BLaER1 treated with 17β-estradiol and CSF1 and Interleukin-3, amounts not matched to agents 10 nM and 100 nM (cell line): ENCODE results near the gene KIT.

Experiments
- H3K27ac ChIP-seq, 11 experiments: shearing (Covaris generic); formaldehyde crosslinking; 2 replicates each; pipeline ENCODE4 v1.8.1; 2022
- H3K27me3 ChIP-seq, 11 experiments: shearing (Covaris generic); formaldehyde crosslinking; 2 replicates each; pipeline ENCODE4 v1.8.1; 2022
- H3K36me3 ChIP-seq, 11 experiments: shearing (Covaris generic); formaldehyde crosslinking; 2 replicates each; pipeline ENCODE4 v1.8.1; 2022
- H3K4me1 ChIP-seq, 10 experiments: shearing (Covaris generic); formaldehyde crosslinking; 2 replicates each; pipeline ENCODE4 v1.8.1; 2022
- H3K4me2 ChIP-seq, 11 experiments: shearing (Covaris generic); formaldehyde crosslinking; 2 replicates each; pipeline ENCODE4 v1.8.1; 2022
- H3K4me3 ChIP-seq, 10 experiments: shearing (Covaris generic); formaldehyde crosslinking; 2 replicates each; pipeline ENCODE4 v1.8.1; 2022
- H3K9ac ChIP-seq, 11 experiments: shearing (Covaris generic); formaldehyde crosslinking; 2 replicates each; pipeline ENCODE4 v1.8.1; 2022
- H3K9me3 ChIP-seq, 11 experiments: shearing (Covaris generic); formaldehyde crosslinking; replicated peaks in 1 of 11; 2 replicates each; pipeline ENCODE4 v1.8.1; 2022
- H4K20me1 ChIP-seq, 11 experiments: shearing (Covaris generic); formaldehyde crosslinking; 2 replicates each; pipeline ENCODE4 v1.8.1; 2022
- Cebpa-rat ChIP-seq, 11 experiments: shearing (Covaris generic); IDR thresholded peaks; 2 replicates each; pipeline ENCODE4 v1.8.1; 2022

Gene KIT

GRCh38 chr4:54767376-54767775 is 109.6 kb downstream of the KIT start:
- no peak for TF ChIP-seq Cebpa-rat (IDR thresholded peaks at IDR 0.05)
- no peaks in the 10 kb centered on the region for H4K20me1 ChIP-seq
- H3K4me3 ChIP-seq = no peak overlapping the region
- H3K36me3 ChIP-seq = no peaks in the 10 kb centered on the region
- peaks cover 11 to 30% (median 24%) of the 10 kb centered on the region in 11 experiments; a peak in 20 of 22 replicates for H3K9me3 ChIP-seq
- H3K4me1 ChIP-seq = peaks cover 0 to 6% (median 1%) of the 10 kb centered on the region in 10 experiments; a peak in 3 of 20 replicates
- no peaks in the 10 kb centered on the region for H3K27me3 ChIP-seq
- no peak overlapping the region for H3K27ac ChIP-seq
- H3K4me2 ChIP-seq = no peak overlapping the region
- no peak overlapping the region for H3K9ac ChIP-seq

GRCh38 chr4:54773022-54773421 is 115.3 kb downstream of the KIT start:
- Histone ChIP-seq H4K20me1 (no peaks in the 10 kb centered on the region), H3K27me3 (no peaks in the 10 kb centered on the region), H3K27ac (no peak overlapping the region), H3K9ac (no peak overlapping the region), H3K4me1 (no peaks in the 10 kb centered on the region), H3K36me3 (no peaks in the 10 kb centered on the region), H3K4me3 (no peak overlapping the region), H3K9me3 (peaks cover 0 to 11% (median 9%) of the 10 kb centered on the region in 11 experiments; a peak in 8 of 22 replicates), H3K4me2 (no peak overlapping the region)
- TF ChIP-seq Cebpa-rat (IDR thresholded peaks at IDR 0.05) = peak in 8 of 11 experiments; percentile 38 to 94 (median 77); a peak in 13 of 22 replicates

GRCh38 chr4:54779036-54779435 is 121.3 kb downstream of the KIT start:
- H3K36me3 ChIP-seq = no peaks in the 10 kb centered on the region
- H3K27me3 ChIP-seq = no peaks in the 10 kb centered on the region
- no peaks in the 10 kb centered on the region for H3K9me3 ChIP-seq
- H3K4me1 ChIP-seq = peaks cover 0 to 17% (median 11%) of the 10 kb centered on the region in 10 experiments; a peak in 14 of 20 replicates
- H3K4me2 ChIP-seq = no peak overlapping the region
- no peak overlapping the region for H3K4me3 ChIP-seq
- no peak for TF ChIP-seq Cebpa-rat (IDR thresholded peaks at IDR 0.05)
- H3K9ac ChIP-seq = no peak overlapping the region
- H4K20me1 ChIP-seq = no peaks in the 10 kb centered on the region
- H3K27ac ChIP-seq = no peak overlapping the region

GRCh38 chr4:54779476-54780148 is 121.9 kb downstream of the KIT start:
- Histone ChIP-seq H3K4me3 (no peak overlapping the region), H3K9ac (no peak overlapping the region), H4K20me1 (no peaks in the 10 kb centered on the region), H3K9me3 (no peaks in the 10 kb centered on the region), H3K4me2 (peak overlapping the region in 5 of 11 experiments; percentile 7 to 43 (median 15); a peak in 8 of 22 replicates), H3K36me3 (no peaks in the 10 kb centered on the region), H3K27me3 (no peaks in the 10 kb centered on the region), H3K4me1 (peaks cover 0 to 19% (median 14%) of the 10 kb centered on the region in 10 experiments; a peak in 14 of 20 replicates), H3K27ac (peak overlapping the region in 2 of 11 experiments; percentile 3 to 16; a peak in 2 of 22 replicates)
- no peak for TF ChIP-seq Cebpa-rat (IDR thresholded peaks at IDR 0.05)

- TF ChIP-seq Cebpa-rat (IDR thresholded peaks at IDR 0.05) = no peak
- no peaks in the 10 kb centered on the region for H3K27me3 ChIP-seq
- H3K9me3 ChIP-seq = no peaks in the 10 kb centered on the region
- H3K4me1 ChIP-seq = peaks cover 0 to 19% (median 14%) of the 10 kb centered on the region in 10 experiments; a peak in 14 of 20 replicates
- H3K9ac ChIP-seq = no peak overlapping the region
- H3K4me2 ChIP-seq = peak overlapping the region in 5 of 11 experiments; percentile 7 to 43 (median 15); a peak in 8 of 22 replicates
- peak overlapping the region in 2 of 11 experiments; percentile 3 to 16; a peak in 2 of 22 replicates for H3K27ac ChIP-seq
- no peaks in the 10 kb centered on the region for H4K20me1 ChIP-seq
- no peak overlapping the region for H3K4me3 ChIP-seq
- no peaks in the 10 kb centered on the region for H3K36me3 ChIP-seq
These were observed 122.4 kb downstream of the KIT start for GRCh38 chr4:54780149-54780495.

GRCh38 chr4:54781756-54782155 is 124.0 kb downstream of the KIT start:
- Histone ChIP-seq H3K27me3 (no peaks in the 10 kb centered on the region), H3K9me3 (no peaks in the 10 kb centered on the region), H3K36me3 (no peaks in the 10 kb centered on the region), H4K20me1 (no peaks in the 10 kb centered on the region), H3K4me1 (peaks cover 0 to 19% (median 14%) of the 10 kb centered on the region in 10 experiments; a peak in 14 of 20 replicates), H3K4me3 (no peak overlapping the region), H3K27ac (no peak overlapping the region), H3K4me2 (no peak overlapping the region), H3K9ac (no peak overlapping the region)
- TF ChIP-seq Cebpa-rat (IDR thresholded peaks at IDR 0.05) = no peak

GRCh38 chr4:54783402-54784110 is 125.8 kb downstream of the KIT start:
- Histone ChIP-seq H3K4me3 (no peak overlapping the region), H3K27ac (no peak overlapping the region), H3K36me3 (no peaks in the 10 kb centered on the region), H3K4me1 (peaks cover 0 to 19% (median 14%) of the 10 kb centered on the region in 10 experiments; a peak in 14 of 20 replicates), H3K27me3 (no peaks in the 10 kb centered on the region), H3K9me3 (no peaks in the 10 kb centered on the region), H3K9ac (no peak overlapping the region), H3K4me2 (peak overlapping the region in 6 of 11 experiments; percentile 3 to 39 (median 20); a peak in 6 of 22 replicates), H4K20me1 (no peaks in the 10 kb centered on the region)
- TF ChIP-seq Cebpa-rat (IDR thresholded peaks at IDR 0.05) = no peak

- H3K9ac ChIP-seq = no peak overlapping the region
- no peak for TF ChIP-seq Cebpa-rat (IDR thresholded peaks at IDR 0.05)
These were observed 126.5 kb downstream of the KIT start for GRCh38 chr4:54784161-54784671.

More at GRCh38 chr4:54784161-54784671, 126.5 kb downstream of the KIT start:
- Histone ChIP-seq H4K20me1 (no peaks in the 10 kb centered on the region), H3K4me2 (peak overlapping the region in 6 of 11 experiments; percentile 3 to 39 (median 20); a peak in 6 of 22 replicates), H3K4me3 (no peak overlapping the region), H3K4me1 (peaks cover 0 to 19% (median 13%) of the 10 kb centered on the region in 10 experiments; a peak in 14 of 20 replicates), H3K9me3 (no peaks in the 10 kb centered on the region), H3K27ac (no peak overlapping the region), H3K27me3 (no peaks in the 10 kb centered on the region), H3K36me3 (no peaks in the 10 kb centered on the region)
